HEK293 (cell line): Measurements from ENCODE around the gene TLDC2.

Experiments
- CTCF ChIP-seq: fragments of 450-650 bp; formaldehyde crosslinking; IDR thresholded peaks from 2 replicates; pipeline ENCODE4 v1.5.1; 2016; ENCODE audit warnings: missing biosample characterization, missing genetic modification characterization
- FEZF1 ChIP-seq: fragments of 450-650 bp; formaldehyde crosslinking; IDR thresholded peaks from 2 replicates; pipeline ENCODE4 v1.5.1; 2016; ENCODE audit warnings: missing biosample characterization, missing genetic modification characterization
- PRDM10 ChIP-seq: fragments of 450-650 bp; formaldehyde crosslinking; IDR thresholded peaks from 2 replicates; pipeline ENCODE4 v1.5.1; 2016; ENCODE audit warnings: missing biosample characterization, missing genetic modification characterization
- ZNF221 ChIP-seq: fragments of 450-650 bp; formaldehyde crosslinking; IDR thresholded peaks from 2 replicates; pipeline ENCODE4 v1.5.1; 2017; ENCODE audit warnings: missing biosample characterization, missing genetic modification characterization, borderline replicate concordance
- ZNF239 ChIP-seq: fragments of 450-650 bp; formaldehyde crosslinking; IDR thresholded peaks from 2 replicates; pipeline ENCODE4 v1.5.1; 2016; ENCODE audit warnings: missing biosample characterization, missing genetic modification characterization
- ZNF501 ChIP-seq: fragments of 450-650 bp; formaldehyde crosslinking; IDR thresholded peaks from 2 replicates; pipeline ENCODE4 v1.5.1; 2016; ENCODE audit warnings: missing biosample characterization, missing genetic modification characterization
- ZSCAN18 ChIP-seq: fragments of 450-650 bp; formaldehyde crosslinking; IDR thresholded peaks from 2 replicates; pipeline ENCODE4 v1.5.1; 2016; ENCODE audit warnings: missing biosample characterization, missing genetic modification characterization

GRCh38 chr20:36845288-36845971 lies 30.5 kb upstream of the TLDC2 start:
- TF ChIP-seq CTCF (tag by site-specific recombination) (no peak), FEZF1 (tag by site-specific recombination) (no peak), ZSCAN18 (tag by site-specific recombination) (no peak), ZNF501 (tag by site-specific recombination) (no peak), ZNF239 (no peak), PRDM10 (tag by site-specific recombination) (no peak), ZNF221 (tag by site-specific recombination) (no peak)
